GM12892 (cell line): ENCODE results near the gene DPYD.

Experiments
- POLR2A ChIP-seq: IDR thresholded peaks from 2 replicates; pipeline ENCODE4 v1.6.1; 2011; ENCODE audit warnings: low read depth, low read length, control low read depth
- TAF1 ChIP-seq: IDR thresholded peaks from 2 replicates; pipeline ENCODE4 v1.6.1; 2011; ENCODE audit warnings: low read depth, mild to moderate bottlenecking, control low read depth, low read length, borderline replicate concordance

GRCh38 chr1:97351846-97352245 lies 569.0 kb downstream of the DPYD start:
- TF ChIP-seq POLR2A (no peak), TAF1 (no peak)
